Dedifferentiated amniotic fluid mesenchymal stem cell (primary cell): ENCODE results near the gene MYO18B.

Source experiments
- DNase-seq: peaks from one replicate; pipeline ENCODE4 v3.0.0-alpha.2; 2016; ENCODE audit errors: extremely low spot score

Gene MYO18B

GRCh38 chr22:26045051-26045450, 303.1 kb downstream of the MYO18B start:
- DNase-seq: no peak

- no peak for DNase-seq
Measured at GRCh38 chr22:26045860-26046259, 303.9 kb downstream of the MYO18B start.

GRCh38 chr22:26047516-26047915, 305.5 kb downstream of the MYO18B start:
- DNase-seq: no peak

- no peak for DNase-seq
Measured at GRCh38 chr22:26047920-26048319, 305.9 kb downstream of the MYO18B start.

DNA sequence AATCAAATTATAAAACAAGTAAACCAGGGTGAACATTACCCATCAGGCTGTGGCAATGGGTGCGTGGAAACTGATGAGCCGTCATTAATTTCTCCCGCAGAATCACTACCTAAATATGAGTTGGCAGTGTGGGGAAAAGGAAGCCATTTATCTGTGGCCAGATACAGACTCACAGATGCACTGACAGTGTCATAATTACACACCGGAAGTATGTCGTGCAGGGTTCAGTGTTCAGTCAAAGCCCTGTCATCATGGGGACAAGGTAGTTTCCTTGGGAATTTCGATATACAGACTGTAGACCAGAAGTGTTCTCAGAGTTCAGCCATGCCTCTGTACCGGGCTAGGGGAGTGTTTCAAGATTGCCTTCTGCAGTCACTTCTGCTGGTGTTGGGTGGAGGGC, 308.1 kb downstream of the MYO18B start:
- DNase-seq: no peak

DNA sequence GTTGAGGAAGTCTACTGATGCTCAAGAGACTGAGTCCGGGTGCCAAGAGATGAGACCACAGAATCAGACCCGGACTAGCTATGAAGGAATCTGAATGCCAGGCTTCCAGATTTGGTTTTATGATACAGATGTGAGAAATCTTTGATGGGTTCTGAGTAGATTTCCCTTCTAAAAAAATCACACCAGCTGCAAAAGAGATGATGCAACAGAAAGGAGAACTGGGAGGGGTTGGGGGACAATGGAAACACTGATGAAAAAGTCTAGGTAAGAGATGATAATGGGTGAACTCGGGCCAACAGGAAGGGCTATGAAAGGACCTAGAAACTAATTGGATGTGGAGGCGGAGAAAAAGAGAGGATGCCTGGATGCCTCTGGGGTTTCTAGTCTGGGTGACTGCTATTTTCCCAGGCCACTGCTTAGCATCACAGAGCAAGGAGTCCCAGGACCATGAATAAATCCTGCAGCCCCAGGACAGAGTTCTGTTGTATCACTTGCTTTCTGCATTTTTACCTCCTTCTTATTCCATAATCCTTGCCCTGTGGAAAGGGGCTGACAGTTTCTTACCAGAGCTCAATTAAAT, 311.8 kb downstream of the MYO18B start:
- no peak for DNase-seq

DNA sequence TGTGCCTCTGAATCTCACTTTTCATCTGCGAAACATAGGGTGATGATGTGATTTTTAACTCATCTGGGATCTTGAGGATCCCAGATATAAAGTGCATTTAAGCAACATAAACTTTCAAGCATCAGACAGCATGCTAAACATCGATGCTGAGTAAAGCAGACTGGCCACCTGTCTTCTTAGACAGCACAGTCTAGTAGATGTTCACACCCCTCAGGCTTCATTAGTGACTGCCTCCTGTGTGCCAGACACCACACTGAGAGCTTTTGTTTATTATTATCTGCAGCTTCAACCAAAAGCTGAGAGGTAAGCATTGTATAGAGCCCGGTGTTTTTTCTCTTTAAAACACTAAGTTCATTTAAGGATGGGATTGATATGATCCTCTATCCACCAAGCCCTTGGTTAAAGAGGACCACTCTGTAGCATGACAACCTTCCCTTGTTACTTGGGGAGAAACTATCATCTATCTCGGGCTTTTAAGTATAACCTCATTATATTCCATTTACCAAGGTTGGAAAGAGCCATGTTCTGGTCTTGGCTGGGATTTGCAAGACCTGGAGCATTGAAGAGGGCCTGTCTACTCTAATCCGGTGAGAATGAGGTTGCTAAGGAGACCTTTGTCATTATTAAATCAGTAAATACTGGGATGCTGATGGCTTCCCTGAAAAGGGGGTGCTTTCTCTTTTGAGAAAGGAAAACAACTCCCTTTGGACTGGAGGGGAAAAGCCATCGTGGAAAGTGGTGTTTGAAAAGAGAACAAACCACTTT, 313.0 kb downstream of the MYO18B start:
- DNase-seq: no peak

DNA sequence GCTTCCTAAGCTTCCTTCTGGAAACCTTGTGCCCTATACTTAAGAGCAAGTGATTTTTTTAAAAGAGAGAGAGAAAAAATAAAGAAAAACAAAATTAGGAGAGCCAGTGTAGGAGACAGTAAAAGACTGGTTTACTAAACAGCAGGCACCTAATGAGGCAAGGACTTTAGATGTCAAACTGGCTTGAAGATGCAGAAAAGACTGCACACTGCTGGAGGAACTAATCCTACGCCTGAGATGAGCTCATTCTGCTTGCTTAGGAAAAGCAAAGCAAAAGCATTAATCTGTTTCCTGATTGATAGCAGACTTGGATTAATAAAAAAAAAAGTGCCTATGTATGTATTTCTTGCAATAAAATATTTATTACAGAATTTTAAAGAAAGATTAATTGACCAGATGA, 313.7 kb downstream of the MYO18B start:
- DNase-seq: no peak

- no peak for DNase-seq
Measured at GRCh38 chr22:26056455-26057200, 314.6 kb downstream of the MYO18B start.

GRCh38 chr22:26057731-26058130, 315.7 kb downstream of the MYO18B start:
- DNase-seq: no peak

DNA sequence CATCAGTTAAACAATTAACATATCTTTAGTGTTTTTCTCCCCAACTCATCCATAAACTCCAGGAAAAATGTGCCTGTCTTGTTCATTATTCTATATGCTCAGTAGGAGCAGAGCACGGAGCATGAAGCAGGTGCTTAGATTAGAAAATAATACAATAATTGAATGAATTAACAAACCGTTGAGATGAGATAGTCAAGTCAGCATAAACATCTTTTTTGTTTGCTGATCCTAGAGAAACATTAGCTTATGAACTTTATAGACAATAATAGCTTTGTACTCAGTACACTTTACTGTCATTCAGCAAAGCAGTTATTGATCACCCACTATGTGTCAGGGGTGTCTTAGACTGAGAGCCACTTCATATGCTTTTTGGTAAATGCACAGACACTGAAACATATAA, 322.1 kb downstream of the MYO18B start:
- DNase-seq: no peak

DNA sequence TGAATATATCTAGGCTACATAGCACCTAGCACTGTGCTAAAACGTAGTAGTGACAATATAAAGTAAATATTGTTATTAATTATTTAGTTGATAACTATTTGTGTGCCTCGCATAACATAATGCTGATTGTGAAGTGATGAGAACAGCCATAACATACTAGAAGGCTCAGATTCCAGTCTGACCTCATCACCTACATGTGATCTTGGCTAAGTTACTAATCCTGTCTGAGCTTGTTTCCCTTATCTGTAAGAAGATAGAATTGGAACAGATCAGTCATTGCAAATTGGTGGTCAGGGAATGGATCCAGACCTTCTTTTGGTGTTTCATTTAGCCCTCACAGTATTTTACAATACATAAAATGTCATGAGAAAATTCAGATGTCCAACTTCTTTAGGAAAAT, 323.9 kb downstream of the MYO18B start:
- DNase-seq: no peak

DNA sequence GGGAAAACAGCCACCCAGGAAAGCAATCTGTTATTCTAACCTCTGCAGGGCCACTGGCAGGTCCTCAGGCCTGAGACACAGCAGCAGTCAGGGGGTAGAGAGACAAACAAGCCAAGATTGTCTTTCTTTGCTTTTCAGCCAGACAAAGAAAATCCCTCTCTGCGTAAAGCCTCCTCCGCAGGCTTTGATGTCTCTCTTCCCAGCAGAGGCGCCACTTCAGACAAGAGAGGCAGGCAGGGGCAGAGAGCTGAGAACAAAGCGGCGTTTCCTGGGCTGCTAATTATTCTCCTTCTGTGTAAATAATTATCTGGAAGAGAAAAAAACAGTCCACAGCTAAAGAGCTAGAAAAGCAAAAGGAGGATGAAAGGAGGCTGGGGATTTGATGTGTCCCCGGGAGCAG, 324.5 kb downstream of the MYO18B start:
- DNase-seq: no peak

DNA sequence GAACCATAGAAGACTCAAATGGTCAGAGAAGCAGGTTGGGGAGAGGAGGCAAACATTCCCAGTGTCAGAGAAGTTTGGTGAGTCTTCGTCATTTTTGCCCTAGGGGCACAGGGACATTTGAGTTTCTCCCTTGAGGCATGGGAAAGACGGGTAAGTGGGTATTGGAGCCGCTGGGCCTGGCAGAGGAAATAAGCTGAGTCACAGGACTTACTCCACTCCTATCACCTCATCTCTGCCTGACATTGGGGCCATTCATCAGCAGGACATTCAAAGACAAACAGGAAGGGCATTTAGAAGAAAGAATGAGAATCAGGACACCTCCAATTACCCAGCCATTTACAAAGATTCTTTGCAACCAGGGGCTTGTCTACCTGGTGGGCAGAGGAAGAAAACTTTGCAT, 326.6 kb downstream of the MYO18B start:
- DNase-seq: no peak

DNA sequence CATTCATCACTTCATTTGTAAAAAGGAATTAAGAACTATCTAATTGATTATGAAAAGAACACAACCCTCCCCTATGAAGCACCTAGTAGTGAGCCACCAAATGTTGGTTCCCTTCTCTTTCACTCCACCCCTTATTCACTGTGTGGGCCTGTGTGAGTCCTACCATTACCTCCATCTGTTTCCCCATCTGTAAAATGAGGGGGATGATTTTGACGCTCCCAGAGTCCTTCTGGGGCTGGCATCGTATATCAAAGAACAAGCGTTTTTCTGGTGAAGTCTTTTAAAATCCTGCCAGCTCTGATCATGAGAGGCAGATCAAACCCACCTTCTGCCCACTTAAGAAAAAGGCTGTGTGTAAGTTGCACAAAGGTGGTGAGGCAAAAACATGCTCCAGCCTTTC, 330.6 kb downstream of the MYO18B start:
- no peak for DNase-seq

DNA sequence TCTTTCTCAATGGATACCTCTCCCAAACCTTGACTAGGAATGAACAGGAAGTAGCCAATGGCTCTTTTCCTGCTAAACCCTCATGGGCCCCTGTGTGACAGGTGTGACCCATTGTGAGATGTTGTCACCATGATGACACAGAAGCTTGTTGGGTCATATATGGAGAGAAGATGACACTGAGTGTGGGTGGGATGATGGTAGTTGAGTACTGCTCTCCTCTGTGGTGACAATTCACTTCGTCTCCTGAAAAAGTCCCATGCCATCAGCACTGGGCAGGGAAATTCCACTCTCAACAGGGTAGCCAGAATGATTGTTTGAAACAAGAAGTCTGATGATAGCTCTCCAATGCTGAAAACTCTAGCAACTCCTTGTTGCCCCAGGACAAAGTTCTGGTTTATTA, 333.3 kb downstream of the MYO18B start:
- no peak for DNase-seq

DNA sequence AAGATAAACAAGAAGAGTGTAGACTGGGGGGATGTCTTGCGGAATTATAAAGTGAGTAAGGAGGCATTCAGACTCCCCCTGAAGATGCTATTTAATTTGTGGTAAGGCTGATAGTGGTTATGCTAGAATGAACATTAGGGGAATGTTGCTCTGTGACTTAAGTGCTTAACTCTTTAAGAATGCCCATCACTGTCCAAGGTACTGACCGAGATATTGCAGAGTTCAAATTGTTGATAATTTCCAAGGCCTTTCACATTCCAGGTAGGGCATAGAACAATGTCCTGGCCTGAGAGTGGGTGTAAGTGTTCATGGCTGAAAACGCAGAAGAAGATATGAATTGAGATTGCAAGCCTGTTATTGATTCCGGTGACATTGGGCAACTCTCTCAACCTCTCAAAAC, 337.0 kb downstream of the MYO18B start:
- no peak for DNase-seq
